ENCODE results near the gene DLG2.

DLG2 gene

DNA sequence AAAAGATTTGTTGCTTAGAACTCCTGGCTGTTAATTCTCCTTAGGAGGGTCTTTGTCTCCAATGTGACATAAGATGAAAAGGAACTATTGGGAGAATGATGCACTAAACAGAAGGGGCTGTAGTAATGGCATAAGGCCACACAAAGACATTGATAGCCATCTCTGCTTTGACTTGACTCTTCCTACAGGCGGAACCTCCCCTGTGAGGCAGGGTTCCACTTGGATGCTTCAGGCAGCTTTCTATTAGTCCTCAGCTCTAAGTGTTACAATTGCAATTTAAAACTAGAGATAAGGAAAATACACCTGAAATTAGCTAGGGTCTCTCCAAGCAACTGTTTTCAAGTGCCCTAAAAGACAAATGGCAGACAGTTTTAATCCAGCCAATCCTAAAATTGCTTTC, 1949.4 kb downstream of the DLG2 start:
- no peak for DNase-seq (ENCODE audit: low read depth)

DNA sequence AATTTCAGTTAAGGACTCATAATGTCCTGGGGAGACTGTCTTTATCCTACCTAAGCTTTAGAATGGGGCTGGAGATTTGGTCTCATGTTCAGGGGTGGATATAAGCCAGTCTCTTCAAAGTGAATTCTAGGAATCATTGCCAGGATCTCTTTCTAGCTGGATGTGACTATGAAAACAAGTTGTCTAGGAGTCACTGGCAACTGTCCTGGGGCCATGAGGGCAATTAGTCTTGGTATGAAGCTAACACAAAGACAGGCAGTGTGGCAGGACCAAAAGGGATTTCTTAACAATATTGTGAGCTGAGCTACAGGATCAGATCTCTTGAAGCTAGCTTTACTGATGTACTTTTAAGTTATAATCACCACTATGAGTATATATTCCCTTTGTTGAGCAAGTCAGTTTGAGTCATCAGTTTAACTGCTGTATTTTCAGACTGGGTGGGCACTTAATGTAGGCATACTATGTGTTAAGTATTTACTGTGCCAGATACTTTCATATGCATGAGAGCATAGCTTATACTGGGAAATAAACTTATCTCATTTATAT, 1951.0 kb downstream of the DLG2 start:
- no peak for DNase-seq (ENCODE audit: low read depth)

- no peak for DNase-seq (ENCODE audit: low read depth)
Measured at GRCh38 chr11:83674102-83674896, 1952.8 kb downstream of the DLG2 start.

GRCh38 chr11:83671289-83671688, 1955.9 kb downstream of the DLG2 start:
- no peak for DNase-seq (ENCODE audit: low read depth)

- no peak for DNase-seq (ENCODE audit: low read depth)
Measured at GRCh38 chr11:83666149-83666548, 1961.0 kb downstream of the DLG2 start.

- no peak for DNase-seq (ENCODE audit: low read depth)
Measured at GRCh38 chr11:83663988-83664387, 1963.2 kb downstream of the DLG2 start.

DNA sequence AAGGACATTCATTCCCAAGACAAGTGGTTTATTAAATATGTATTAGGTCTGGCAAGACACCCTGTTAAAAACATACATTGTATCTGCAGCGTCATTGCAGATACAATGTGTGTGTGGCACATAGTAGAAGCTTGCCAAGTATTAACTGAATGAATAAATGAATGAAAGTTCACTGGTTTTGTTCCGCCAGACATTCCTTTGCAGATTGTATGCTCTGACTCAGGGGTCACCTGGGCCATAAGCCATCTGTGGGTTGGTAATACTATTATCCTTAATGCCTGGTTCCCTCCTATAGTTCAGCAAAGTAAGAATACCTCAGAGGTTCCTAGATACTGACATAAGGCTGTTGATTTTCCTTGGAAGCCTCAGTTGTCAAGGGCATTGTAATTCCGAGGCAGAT, 1963.7 kb downstream of the DLG2 start:
- DNase-seq (ENCODE audit: low read depth) = no peak

DNA sequence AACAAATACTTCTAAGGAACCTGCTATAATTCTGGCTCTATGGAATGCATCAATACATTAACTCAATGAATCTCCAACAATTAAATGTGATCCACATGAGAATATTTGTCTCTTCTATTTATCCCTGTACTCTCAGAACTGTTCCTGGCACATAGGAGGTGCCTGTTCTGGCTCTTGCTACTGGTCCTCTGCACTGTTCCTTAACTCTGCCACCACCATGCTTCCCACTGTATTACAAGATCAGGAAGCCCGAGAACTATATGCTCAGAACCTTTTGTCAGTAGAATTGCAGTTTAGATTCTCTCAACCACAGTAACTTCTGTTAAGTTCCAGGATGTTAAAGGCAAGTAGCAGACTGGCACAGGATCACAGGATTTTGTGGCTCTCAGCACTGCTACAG, 1964.7 kb downstream of the DLG2 start:
- DNase-seq (ENCODE audit: low read depth) = no peak

- DNase-seq (ENCODE audit: low read depth) = no peak
Measured at GRCh38 chr11:83661491-83662350, 1965.4 kb downstream of the DLG2 start.

GRCh38 chr11:83659466-83659865, 1967.7 kb downstream of the DLG2 start:
- DNase-seq (ENCODE audit: low read depth) = no peak

GRCh38 chr11:83656796-83657330, 1970.3 kb downstream of the DLG2 start:
- DNase-seq (ENCODE audit: low read depth) = no peak

GRCh38 chr11:83655976-83656375, 1971.2 kb downstream of the DLG2 start:
- DNase-seq (ENCODE audit: low read depth) = no peak

GRCh38 chr11:83649528-83649855, 1977.7 kb downstream of the DLG2 start:
- no peak for DNase-seq (ENCODE audit: low read depth)

- DNase-seq (ENCODE audit: low read depth) = no peak
Measured at GRCh38 chr11:83648610-83649527, 1978.3 kb downstream of the DLG2 start.

DNA sequence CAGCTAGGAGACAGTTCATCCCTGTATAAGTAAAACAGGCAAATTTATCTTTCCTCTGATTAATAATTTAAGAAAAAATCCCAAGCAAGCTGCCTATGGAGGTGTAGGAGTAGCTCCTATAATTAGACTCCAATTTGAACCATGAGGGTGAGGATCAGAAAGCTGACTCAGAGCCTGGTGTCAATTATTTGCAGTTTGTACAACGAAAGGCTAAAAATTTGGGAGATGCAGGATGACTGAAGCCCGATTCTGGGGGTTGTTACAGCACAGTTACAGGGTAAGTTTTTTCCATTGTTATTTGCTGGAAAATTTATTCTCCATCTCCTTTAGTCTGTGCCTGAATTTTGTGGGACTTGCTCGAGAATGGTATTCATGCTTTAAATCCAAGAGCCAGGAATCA, 1981.6 kb downstream of the DLG2 start:
- DNase-seq (ENCODE audit: low read depth) = no peak

DNA sequence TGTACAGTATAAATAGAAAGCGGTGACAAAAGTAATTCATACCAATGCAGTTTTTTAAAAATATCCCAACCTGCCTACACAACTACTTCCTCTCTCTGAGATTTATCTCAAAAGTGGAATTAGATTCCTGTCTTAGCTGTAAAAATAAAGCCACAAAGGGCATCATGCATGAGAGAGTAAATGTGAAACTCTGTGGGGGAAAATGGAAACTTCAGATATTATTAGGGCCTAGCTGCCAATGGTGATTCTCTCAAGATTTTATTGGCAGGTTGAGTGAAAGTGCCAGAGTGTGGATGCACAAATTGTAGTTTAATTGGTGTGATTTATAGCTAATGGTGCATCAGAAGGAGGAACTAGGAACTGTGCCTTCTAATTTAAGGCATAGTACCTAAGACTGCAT, 1984.0 kb downstream of the DLG2 start:
- DNase-seq (ENCODE audit: low read depth) = no peak

GRCh38 chr11:83642500-83642899, 1984.6 kb downstream of the DLG2 start:
- peak; percentile 3 for DNase-seq (ENCODE audit: low read depth)

DNA sequence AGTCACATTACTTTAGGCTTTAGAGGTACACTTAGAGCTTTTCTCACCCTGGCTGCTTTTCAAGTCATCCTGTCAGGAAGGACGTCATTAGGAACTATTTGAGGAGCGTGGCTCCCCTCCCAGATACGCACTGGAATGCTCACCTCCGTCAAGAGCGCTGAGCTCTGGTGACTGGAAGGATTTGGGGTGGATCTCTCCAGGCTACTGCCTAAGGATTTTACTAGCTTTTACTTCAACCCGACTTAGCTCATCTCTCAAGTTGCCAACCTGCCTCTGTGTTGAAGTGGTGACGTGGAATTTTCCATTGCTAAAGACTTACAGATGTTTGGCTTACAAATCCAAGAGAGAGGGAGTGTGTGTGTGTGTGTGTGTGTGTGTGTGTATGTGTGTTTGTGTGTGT, 1985.6 kb downstream of the DLG2 start:
- DNase-seq (ENCODE audit: low read depth) = peak; percentile 91

DNA sequence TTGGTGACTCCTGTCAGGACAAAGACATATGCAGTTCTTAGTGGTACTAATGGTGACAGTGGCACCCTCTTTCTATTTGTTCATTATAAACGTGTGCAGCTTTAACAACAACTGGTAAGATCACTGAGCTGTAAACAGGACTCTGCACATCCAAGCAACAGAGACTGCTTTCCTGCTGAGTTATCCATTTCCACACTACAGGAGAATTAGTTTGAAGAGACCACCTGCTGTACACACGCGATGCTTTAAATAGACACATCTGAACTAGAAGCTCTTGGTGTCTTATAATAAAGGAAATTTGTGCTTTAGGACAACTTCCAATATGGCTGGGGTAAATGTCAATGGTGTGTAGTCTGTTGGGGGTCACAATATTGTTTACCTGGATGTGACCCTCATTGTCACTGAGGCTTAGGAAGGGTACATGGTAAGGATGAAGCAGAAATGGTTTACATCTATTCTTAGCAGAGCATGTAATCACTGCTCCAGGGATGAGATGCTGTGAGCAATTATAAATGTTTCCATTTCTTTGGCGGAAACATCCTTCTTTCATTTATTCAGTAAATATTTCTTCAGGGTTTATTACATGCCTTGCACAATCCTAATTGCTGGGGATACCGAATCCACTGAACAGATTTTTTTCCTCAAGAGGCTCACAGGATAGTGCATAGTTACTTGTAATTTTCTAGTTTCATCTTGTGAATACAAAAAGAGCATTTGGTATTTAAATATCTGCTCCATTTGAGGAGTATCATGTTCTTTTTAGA, 1987.0 kb downstream of the DLG2 start:
- peak; percentile 50 for DNase-seq (ENCODE audit: low read depth)

GRCh38 chr11:83635166-83635565, 1992.0 kb downstream of the DLG2 start:
- DNase-seq (ENCODE audit: low read depth) = no peak

- no peak for DNase-seq (ENCODE audit: low read depth)
Measured at GRCh38 chr11:83630211-83630610, 1996.9 kb downstream of the DLG2 start.
